GM23338 (cell line): Measurements from ENCODE around the gene ENPEP. TPM values are rescaled to one million over a fixed set of nuclear protein-coding genes. Genes with fewer than 3 reads are reported as not detected.

Experiments
- ATAC-seq: fragments of 200-7000 bp; cut with Tn5 transposase; 3 replicates; pipeline ENCODE4 v1.9.1; 2020
- DNase-seq: peaks from one replicate; pipeline ENCODE4 v3.0.0-alpha.2; 2015; ENCODE audit warnings: low spot score
- H2AFZ ChIP-seq: fragments of 200-600 bp; sonication (generic); 2 replicates; pipeline ENCODE4 v1.8.0; 2016; ENCODE audit warnings: antibody characterized with exemption, mild to moderate bottlenecking, moderate library complexity
- H3F3A ChIP-seq: fragments of 200-600 bp; sonication (generic); replicated peaks from 2 replicates; pipeline ENCODE4 v1.8.0; 2017; ENCODE audit warnings: antibody characterized with exemption, mixed run types, low read depth
- H3K27ac ChIP-seq: fragments of 200-600 bp; sonication (generic); 2 replicates; pipeline ENCODE4 v1.6.1; 2016; ENCODE audit warnings: low read depth
- H3K27me3 ChIP-seq: fragments of 200-600 bp; sonication (generic); 2 replicates; pipeline ENCODE4 v1.8.0; 2016; ENCODE audit warnings: mild to moderate bottlenecking, mixed run types, moderate library complexity; ENCODE audit not compliant: insufficient read depth
- H3K36me3 ChIP-seq: fragments of 200-600 bp; sonication (generic); 2 replicates; pipeline ENCODE4 v1.8.0; 2016; ENCODE audit warnings: mild to moderate bottlenecking; ENCODE audit not compliant: insufficient read depth
- H3K4me1 ChIP-seq: fragments of 200-600 bp; sonication (generic); 2 replicates; pipeline ENCODE4 v1.8.0; 2016; ENCODE audit warnings: mild to moderate bottlenecking, moderate library complexity; ENCODE audit not compliant: insufficient read depth
- H3K4me2 ChIP-seq: fragments of 200-600 bp; sonication (generic); 2 replicates; pipeline ENCODE4 v1.7.1; 2017; ENCODE audit warnings: mixed run types
- H3K4me3 ChIP-seq: fragments of 200-600 bp; sonication (generic); 2 replicates; pipeline ENCODE4 v1.6.1; 2016; ENCODE audit warnings: mixed run types
- H3K79me2 ChIP-seq: fragments of 200-600 bp; sonication (generic); replicated peaks from 2 replicates; pipeline ENCODE4 v1.8.0; 2017; ENCODE audit warnings: mild to moderate bottlenecking; ENCODE audit not compliant: insufficient read depth
- H3K9me2 ChIP-seq: fragments of 200-600 bp; sonication (generic); 2 replicates; pipeline ENCODE4 v1.8.0; 2017; ENCODE audit not compliant: insufficient read depth
- H4K20me1 ChIP-seq: fragments of 200-600 bp; sonication (generic); replicated peaks from 2 replicates; pipeline ENCODE4 v1.8.0; 2017; ENCODE audit warnings: mild to moderate bottlenecking; ENCODE audit not compliant: insufficient read depth
- H3K27ac Mint-ChIP-seq: 2 replicates; pipeline ENCODE4 v1.8.0; 2020; ENCODE audit warnings: inconsistent platforms, mild to moderate bottlenecking, moderate library complexity, mixed read lengths
- H3K27me3 Mint-ChIP-seq: 3 replicates; pipeline ENCODE4 v1.8.0; 2022; ENCODE audit warnings: low read depth, mild to moderate bottlenecking, moderate library complexity, mixed read lengths, inconsistent platforms; ENCODE audit not compliant: insufficient read depth, poor library complexity
- H3K36me3 Mint-ChIP-seq: 3 replicates; pipeline ENCODE4 v1.8.0; 2021; ENCODE audit warnings: low read depth, mild to moderate bottlenecking, inconsistent platforms, moderate library complexity, mixed read lengths
- H3K4me1 Mint-ChIP-seq: 3 replicates; pipeline ENCODE4 v1.8.0; 2020; ENCODE audit warnings: mild to moderate bottlenecking, inconsistent platforms, mixed read lengths
- H3K4me3 Mint-ChIP-seq: 3 replicates; pipeline ENCODE4 v1.8.0; 2021; ENCODE audit warnings: moderate library complexity, mild to moderate bottlenecking, inconsistent platforms, mixed read lengths
- H3K9me3 Mint-ChIP-seq: 3 replicates; pipeline ENCODE4 v1.8.0; 2020; ENCODE audit warnings: moderate library complexity, mild to moderate bottlenecking, inconsistent platforms, mixed read lengths
- CREB1 ChIP-seq: fragments of 250-450 bp; sonication (Bioruptor Pico); IDR thresholded peaks from 2 replicates; pipeline ENCODE4 v1.5.0; 2020; ENCODE audit warnings: low read depth, mild to moderate bottlenecking, moderate library complexity
- CTCF ChIP-seq, 2 experiments: fragments of 200-600 bp in 1 of 2; sonication (generic) in 1 of 2; conservative IDR thresholded peaks; 2 replicates each; pipeline versions ENCODE4 v1.5.1 to v1.6.1; 2016 to 2017; ENCODE audit warnings: antibody characterized with exemption in 2 of 2, low read depth in 2 of 2, mild to moderate bottlenecking in 2 of 2, moderate library complexity in 1 of 2
- ETS1 ChIP-seq: IDR thresholded peaks from 2 replicates; pipeline ENCODE4 v1.6.1; 2016; ENCODE audit warnings: antibody characterized with exemption
- EZH2 ChIP-seq: fragments of 200-600 bp; sonication (generic); IDR thresholded peaks from one replicate; pipeline ENCODE4 v1.8.0; 2017; ENCODE audit warnings: antibody characterized with exemption, mild to moderate bottlenecking, low read depth; ENCODE audit not compliant: unreplicated experiment
- EZH2phosphoT487 ChIP-seq: fragments of 200-600 bp; sonication (generic); IDR thresholded peaks from one replicate; pipeline ENCODE4 v1.8.1; 2018; ENCODE audit warnings: antibody characterized with exemption; ENCODE audit not compliant: unreplicated experiment
- JUNB ChIP-seq: IDR thresholded peaks from one replicate; pipeline ENCODE4 v1.6.1; 2016; ENCODE audit warnings: antibody characterized with exemption; ENCODE audit not compliant: unreplicated experiment
- NANOG ChIP-seq: IDR thresholded peaks from 2 replicates; pipeline ENCODE4 v1.6.1; 2016; ENCODE audit warnings: antibody characterized with exemption, borderline replicate concordance
- POLR2AphosphoS5 ChIP-seq: IDR thresholded peaks from 2 replicates; pipeline ENCODE4 v1.6.1; 2016; ENCODE audit warnings: antibody characterized with exemption, low read depth
- REST ChIP-seq: IDR thresholded peaks from one replicate; pipeline ENCODE4 v1.6.1; 2018; ENCODE audit warnings: antibody characterized with exemption; ENCODE audit not compliant: unreplicated experiment
- ZNF331 ChIP-seq: fragments of 250-450 bp; sonication (Bioruptor Pico); IDR thresholded peaks from 2 replicates; pipeline ENCODE4 v1.5.0; 2020; ENCODE audit warnings: low read depth, mild to moderate bottlenecking, moderate library complexity
- polyA plus RNA-seq: library from polyadenylated mRNA; unstranded; fragments of >200 nt; fragmentation: Nextera tagmentation; extraction: Ambion mirVana; gene quantifications from 2 replicates; pipeline ENCODE4 v1.2.1, GENCODE V29; 2016
- total RNA-seq: library from RNA; depleted of rRNA; stranded (reverse); fragments of >200 nt; shearing (Covaris generic); gene quantifications from 2 replicates; pipeline ENCODE4 v1.2.3, GENCODE V29; 2014

Gene ENPEP
- total and polyA plus RNA-seq, 2 experiments from 2014 or later: 0.79 to 1.5 TPM

GRCh38 chr4:110540581-110540980 lies 64.6 kb downstream of the ENPEP start:
- Histone ChIP-seq H3K9me2 (peaks cover 1% of the 10 kb centered on the region; the same call in 1 of the 2 replicates), H3K27ac (no peak overlapping the region), H3K79me2 (no peaks in the 10 kb centered on the region), H3K4me1 (no peaks in the 10 kb centered on the region), H2AFZ (no peak overlapping the region), H3K4me2 (no peak overlapping the region), H3F3A (no peaks in the 10 kb centered on the region), H3K36me3 (no peaks in the 10 kb centered on the region), H3K27me3 (no peaks in the 10 kb centered on the region), H3K4me3 (no peak overlapping the region), H4K20me1 (no peaks in the 10 kb centered on the region)
- no peaks in the 10 kb centered on the region; the same call in 2 of the 3 replicates for H3K4me1 Mint-ChIP-seq
- no peaks in the 10 kb centered on the region for H3K36me3 Mint-ChIP-seq
- DNase-seq: no peak
- no peak for ATAC-seq
- no peak overlapping the region for H3K27ac Mint-ChIP-seq
- H3K9me3 Mint-ChIP-seq: no peaks in the 10 kb centered on the region; the same call in 2 of the 3 replicates
- H3K27me3 Mint-ChIP-seq: peaks cover 2% of the 10 kb centered on the region
- H3K4me3 Mint-ChIP-seq: no peak overlapping the region
- TF ChIP-seq ZNF331: no peak

GRCh38 chr4:110540982-110541451 lies 65.1 kb downstream of the ENPEP start:
- H3K4me3 Mint-ChIP-seq: no peak overlapping the region
- Histone ChIP-seq H3F3A (no peaks in the 10 kb centered on the region), H2AFZ (no peak overlapping the region), H3K36me3 (no peaks in the 10 kb centered on the region), H3K4me3 (no peak overlapping the region), H3K4me1 (no peaks in the 10 kb centered on the region), H3K79me2 (no peaks in the 10 kb centered on the region), H3K9me2 (peaks cover 4% of the 10 kb centered on the region; the same call in 1 of the 2 replicates), H3K27me3 (no peaks in the 10 kb centered on the region), H4K20me1 (no peaks in the 10 kb centered on the region), H3K27ac (no peak overlapping the region), H3K4me2 (no peak overlapping the region)
- ATAC-seq (no peak), DNase-seq (no peak)
- H3K36me3 Mint-ChIP-seq: no peaks in the 10 kb centered on the region
- H3K27me3 Mint-ChIP-seq: peaks cover 2% of the 10 kb centered on the region
- no peak overlapping the region for H3K27ac Mint-ChIP-seq
- H3K9me3 Mint-ChIP-seq: no peaks in the 10 kb centered on the region; the same call in 2 of the 3 replicates
- H3K4me1 Mint-ChIP-seq: no peaks in the 10 kb centered on the region; the same call in 2 of the 3 replicates
- TF ChIP-seq JUNB (no peak), ETS1 (no peak), CTCF (conservative IDR thresholded peaks at IDR 0.05; ENCODE audit: low read depth in 2 of 2) (no peak), REST (no peak), POLR2AphosphoS5 (no peak), ZNF331 (no peak), EZH2 (no peak), CREB1 (CRISPR knock-in tag) (no peak), EZH2phosphoT487 (no peak), NANOG (no peak)
